HG02981 (cell line): ENCODE measurements around the gene PRSS12.
"Not testable (repeated sequence)": the region's sequence is repeated elsewhere in the genome, so short reads cannot be mapped to it uniquely, and the experiment has no call there.

Source experiments
- ATAC-seq: cut with Tn5 transposase; IDR thresholded peaks from one replicate; pipeline ENCODE4 v1.9.1; 2021; ENCODE audit warnings: mild to moderate bottlenecking, moderate library complexity; ENCODE audit not compliant: unreplicated experiment

PRSS12 gene, protein sequence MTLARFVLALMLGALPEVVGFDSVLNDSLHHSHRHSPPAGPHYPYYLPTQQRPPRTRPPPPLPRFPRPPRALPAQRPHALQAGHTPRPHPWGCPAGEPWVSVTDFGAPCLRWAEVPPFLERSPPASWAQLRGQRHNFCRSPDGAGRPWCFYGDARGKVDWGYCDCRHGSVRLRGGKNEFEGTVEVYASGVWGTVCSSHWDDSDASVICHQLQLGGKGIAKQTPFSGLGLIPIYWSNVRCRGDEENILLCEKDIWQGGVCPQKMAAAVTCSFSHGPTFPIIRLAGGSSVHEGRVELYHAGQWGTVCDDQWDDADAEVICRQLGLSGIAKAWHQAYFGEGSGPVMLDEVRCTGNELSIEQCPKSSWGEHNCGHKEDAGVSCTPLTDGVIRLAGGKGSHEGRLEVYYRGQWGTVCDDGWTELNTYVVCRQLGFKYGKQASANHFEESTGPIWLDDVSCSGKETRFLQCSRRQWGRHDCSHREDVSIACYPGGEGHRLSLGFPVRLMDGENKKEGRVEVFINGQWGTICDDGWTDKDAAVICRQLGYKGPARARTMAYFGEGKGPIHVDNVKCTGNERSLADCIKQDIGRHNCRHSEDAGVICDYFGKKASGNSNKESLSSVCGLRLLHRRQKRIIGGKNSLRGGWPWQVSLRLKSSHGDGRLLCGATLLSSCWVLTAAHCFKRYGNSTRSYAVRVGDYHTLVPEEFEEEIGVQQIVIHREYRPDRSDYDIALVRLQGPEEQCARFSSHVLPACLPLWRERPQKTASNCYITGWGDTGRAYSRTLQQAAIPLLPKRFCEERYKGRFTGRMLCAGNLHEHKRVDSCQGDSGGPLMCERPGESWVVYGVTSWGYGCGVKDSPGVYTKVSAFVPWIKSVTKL

DNA sequence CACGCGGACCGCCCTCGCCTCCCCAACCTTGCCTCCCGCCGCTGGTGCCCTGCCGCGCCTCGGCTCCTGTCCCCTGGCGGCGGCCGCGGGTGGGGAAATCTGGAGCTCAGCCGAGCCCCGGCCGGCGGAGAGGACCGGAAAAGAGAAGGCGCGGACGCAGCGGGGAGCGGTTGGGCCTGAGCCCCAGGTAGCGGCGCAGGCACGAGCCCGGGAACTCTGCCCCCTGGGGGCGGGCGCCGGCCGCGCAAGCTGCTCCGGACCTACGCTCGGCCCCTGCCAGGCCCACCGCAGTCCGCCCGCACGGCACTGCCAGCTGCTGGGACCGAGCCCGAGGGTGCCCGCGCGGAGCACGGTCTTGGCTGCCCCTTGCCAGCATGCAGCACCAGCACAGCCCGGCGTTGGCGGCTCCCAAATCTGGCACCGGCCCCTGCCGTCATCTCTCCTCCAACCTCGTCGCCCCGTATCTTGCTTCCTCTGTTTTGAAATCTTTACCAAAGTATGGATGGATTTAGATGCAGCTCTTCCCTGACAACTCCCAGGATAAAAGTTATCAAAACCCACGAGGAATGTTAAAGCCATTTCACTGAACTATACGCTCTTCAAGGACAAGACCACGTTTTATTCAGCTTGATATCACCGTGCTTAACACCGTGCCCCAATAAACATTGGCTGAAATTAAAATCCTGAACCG, at the start of gene PRSS12:
TSS of gene PRSS12 (minus strand) at position 161 of the 691 bp plus-strand sequence. CDS start 283 bp downstream, outside the sequence.
- ATAC-seq = peak; percentile 98

DNA sequence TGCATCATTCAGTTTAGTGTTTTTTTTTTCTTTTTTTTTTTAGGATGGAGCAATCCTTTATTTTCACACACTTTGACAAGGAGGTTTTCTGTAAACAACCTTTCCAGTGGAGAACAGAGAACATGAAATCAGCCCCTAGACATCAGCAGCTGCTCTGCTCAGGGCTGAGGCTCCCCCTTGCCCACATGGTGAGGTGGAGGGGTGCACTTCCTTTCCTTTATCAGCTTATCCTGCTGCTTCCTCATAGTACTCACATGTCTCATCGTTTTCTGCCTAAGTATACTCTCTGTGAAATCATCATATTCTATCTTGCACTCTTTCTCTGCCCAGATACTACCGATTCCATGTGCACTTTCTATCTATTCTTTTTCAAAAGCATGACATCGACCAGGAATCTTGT, 47.6 kb upstream of the PRSS12 start:
- no peak for ATAC-seq

DNA sequence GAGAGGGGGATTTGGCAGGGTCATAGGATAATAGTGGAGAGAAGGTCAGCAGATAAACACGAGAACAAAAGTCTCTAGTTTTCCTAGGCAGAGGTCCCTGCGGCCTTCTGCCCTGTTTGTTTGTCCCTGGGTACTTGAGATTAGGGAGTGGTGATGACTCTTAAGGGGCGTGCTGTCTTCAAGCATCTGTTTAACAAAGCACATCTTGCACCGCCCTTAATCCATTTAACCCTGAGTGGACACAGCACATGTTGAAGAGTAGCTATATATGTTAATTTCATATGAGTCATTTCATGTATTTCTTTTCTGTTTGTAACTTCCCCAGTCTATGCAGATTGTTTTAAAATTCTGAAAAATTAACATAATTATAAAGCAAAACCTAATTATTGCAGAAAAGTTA, 47.1 kb upstream of the PRSS12 start:
- not testable (repeated sequence) for ATAC-seq

DNA sequence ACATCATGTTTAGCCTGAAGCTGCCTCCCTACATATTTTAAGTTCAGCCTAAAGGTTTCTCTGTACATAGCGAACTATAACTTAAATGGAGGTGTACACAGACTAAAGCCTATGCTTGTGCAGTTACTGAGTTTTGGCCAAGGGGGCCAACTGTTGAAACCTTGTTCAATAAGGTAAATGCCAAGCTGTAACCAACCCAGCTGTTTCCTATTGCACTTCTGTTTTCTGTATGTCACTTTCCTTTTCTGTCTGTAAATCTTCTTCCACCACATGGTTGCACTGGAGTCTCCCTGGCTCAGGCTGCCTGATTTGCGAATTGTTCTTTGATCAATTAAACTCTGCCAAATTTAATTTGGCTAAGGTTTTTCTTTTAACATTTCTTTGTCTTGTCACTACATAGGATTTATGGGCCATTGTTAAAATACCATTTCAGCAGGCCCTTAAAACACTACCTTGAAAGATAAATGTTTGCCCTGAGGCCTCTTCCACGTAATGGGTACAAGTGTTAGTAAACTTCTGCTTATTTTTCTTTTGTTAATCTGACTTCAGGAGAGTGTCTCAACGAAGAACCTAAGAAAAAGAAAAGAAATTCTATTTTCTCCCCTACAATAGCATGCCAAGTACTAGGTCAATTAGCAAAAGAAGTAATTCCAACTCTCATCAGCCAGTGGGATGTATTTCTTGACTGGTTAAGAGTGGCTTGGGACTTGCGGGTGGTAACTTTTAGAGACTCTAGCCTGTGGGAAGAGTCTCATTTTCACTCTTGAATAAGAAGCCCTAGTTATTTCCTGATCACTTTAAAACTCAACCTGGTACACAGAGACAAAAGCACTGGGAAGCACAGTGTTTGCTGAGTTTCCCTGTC, 45.7 kb upstream of the PRSS12 start:
- peak; percentile 89 for ATAC-seq

DNA sequence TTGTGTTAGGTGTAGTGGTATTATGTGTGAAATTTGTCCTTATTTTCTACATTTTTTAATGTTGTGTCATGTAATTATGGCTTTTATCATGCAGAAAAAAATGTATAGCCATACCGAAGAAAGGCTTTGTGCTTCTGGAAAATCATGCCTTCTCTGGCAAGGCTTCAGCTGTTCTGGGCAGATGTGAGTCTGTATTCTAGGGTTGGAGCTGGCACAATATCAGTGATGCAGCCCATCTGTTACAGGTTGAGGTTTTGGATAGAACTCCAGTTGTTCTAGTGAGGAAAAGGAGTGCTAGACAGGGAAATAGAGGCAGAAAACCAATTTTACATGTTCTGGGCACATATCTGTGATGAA, 44.8 kb upstream of the PRSS12 start:
- no peak for ATAC-seq

DNA sequence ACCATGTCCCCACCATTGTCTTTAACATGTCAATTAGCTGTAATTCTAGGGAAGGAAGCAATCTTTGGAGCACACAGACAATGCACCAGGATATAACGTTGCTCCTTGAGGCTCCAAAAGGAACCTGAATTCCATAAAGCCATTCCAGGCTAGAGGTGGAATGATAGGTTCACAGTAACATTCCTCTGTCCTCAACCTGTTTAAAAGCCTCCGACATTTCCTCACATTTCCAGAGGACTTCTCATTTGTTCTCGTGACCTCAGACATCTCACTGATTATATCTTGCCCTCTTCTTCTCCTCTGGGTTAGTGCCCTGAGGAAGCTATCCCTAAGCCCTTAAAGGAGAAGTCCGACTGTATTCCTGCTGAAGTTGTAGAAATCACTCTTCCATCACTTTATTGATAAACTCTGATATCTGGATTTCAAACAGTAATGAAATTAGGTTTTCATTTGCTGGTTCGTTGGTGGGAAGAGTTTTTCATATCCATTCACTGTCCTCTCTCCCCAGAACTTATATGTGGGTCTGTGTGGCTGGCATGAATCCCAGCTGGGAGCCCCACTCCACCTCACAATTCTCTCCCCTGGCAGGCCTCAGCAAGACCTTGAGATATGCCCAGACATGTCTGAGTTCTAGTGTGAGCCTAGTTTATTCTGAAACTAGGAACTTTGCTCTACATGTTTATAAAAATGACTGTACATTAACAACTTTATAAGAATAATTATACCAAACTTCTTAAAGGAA, 44.2 kb upstream of the PRSS12 start:
- ATAC-seq = no peak

DNA sequence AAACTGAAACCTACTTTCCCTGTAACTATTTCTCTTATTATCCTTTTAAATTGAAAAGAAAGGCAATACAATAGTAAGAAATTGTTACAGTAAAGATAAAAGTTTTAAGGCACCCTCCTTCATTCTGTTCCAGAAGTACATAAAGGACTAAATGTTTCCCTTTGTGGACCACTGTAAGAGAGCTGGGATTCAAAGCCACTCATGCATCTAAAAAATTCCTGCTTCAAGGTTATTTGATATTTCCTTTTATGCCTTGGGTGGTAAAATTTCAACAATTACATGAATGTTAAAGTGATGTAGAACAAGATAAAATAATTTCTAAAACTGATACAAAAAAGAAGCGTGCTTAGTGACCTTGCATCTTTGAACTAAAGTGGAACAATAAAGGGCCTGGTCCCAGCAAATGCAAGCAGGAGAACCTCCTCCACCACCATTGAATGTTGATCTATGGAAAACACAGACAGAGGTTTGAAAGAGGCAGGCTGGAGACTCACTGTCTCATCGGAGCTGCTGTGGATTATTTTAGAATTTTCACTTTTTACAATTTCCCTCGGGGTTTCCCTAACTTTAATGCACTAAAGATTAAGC, 42.3 kb upstream of the PRSS12 start:
- no peak for ATAC-seq

DNA sequence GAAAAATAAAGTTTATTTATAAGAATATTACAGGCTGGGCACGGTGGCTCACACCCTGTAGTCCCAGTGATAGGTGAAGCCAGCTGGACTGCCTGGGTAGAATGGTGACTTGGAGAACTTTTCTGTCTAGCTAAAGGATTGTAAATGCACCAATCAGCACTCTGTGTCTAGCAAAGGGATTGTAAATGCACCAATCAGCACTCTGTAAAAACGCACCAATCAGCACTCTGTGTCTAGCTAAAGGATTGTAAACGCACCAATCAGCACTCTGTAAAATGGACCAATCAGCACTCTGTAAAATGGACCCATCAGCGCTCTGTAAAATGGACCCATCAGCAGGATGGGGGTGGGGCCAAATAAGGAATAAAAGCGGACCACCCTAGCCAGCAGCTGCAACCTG, 39.7 kb upstream of the PRSS12 start:
- ATAC-seq = not testable (repeated sequence)

DNA sequence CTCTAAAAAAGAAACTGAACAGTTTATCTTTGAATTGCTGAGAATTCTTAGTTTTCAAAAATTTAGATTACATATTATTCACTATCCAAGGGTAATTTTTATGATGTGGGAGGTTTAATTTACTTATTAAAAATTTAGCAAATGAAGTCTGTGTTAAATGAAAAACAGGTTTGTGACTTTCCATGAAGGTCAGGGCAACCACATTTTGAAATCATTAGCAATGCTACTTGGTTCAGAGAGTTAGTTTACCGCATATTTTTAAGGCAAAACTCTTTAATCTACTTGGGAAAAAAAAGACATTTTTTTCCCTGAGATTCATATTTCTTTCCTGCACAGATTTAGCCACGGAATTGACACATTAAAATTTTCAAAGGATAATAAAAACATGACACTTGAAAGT, 37.3 kb upstream of the PRSS12 start:
- ATAC-seq = no peak

DNA sequence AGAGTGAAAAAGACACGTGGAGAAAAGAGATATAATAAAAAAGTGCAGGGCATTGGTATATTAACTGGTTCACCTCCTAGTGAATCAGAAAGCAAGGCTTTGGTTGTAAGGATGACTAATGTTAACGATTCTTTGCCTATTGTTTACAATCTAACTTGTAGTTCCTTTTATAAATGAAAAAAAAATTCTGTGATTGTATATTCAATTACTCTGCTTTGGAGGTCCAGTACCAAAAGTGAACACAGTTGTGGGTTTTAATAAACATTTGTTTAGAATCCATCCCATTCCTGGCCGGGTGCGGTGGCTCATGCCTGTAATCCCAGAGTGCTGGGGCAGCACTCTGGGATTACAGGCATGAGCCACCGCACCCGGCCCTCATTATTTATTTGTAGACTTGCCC, 36.9 kb upstream of the PRSS12 start:
- no peak for ATAC-seq

DNA sequence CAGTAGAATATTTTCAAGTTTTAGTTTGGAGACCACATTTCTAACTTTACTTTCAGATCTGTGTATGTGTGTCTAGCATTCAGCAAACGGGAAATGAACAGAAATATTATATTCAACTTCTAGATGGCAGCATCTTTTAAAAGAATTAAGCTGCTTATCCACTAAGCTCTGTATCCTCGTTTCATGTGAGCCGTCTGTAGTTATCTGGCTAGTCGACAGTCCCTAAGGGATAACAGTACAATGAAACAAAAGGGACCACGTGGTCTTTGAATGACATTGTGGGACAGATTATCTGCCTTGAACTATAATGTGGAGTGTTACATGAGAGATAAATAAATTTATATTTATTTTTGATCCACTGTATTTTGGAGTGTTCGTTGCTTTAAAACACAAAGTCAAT, 35.8 kb upstream of the PRSS12 start:
- ATAC-seq = no peak

DNA sequence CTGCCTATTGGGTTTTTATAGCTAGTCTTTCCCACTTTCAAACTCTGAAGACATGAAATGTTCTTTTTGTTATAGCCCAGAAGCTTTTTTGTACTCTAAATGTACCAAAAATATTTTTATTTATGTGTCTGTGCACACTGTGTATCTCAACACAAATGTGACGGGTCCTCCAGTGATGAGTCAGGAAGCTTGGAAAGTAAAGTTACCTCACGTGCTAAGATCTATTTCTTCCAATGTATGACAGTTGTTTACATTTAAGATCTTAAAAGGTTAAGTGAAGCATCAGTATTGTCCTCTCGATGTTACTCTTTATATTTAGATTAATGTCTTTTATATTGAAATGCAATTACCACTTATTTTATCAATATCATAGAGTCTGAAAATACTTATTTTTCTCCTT, 29.1 kb upstream of the PRSS12 start:
- no peak for ATAC-seq

DNA sequence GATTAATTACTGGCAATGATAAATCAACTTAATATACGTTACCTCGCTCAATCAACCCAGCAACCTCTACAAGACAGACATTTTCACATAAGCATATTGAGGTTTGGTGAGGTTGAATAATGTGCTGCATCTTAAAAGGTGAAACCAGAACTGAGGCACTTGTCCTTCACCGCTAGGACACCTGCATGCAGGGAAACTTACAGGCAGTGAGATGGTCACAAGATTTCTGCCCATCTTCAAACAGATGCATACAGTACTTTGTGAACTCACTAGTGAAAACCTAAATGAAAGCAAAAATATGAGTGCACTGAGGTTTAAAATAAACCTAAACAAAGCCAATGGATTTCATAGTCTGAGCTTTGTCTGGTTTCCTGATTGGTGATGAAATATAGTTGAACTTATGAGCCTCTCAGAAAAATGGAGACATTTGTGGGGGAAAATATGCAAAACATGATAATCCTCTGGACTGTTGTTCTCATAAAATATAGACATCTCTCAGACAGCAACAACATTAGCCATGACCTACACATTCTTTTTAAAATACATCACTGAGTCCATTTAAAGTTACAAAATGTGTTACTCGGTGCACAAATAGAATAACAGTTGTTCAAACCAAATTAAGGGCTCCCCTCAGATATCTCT, 20.9 kb upstream of the PRSS12 start:
- ATAC-seq = no peak

DNA sequence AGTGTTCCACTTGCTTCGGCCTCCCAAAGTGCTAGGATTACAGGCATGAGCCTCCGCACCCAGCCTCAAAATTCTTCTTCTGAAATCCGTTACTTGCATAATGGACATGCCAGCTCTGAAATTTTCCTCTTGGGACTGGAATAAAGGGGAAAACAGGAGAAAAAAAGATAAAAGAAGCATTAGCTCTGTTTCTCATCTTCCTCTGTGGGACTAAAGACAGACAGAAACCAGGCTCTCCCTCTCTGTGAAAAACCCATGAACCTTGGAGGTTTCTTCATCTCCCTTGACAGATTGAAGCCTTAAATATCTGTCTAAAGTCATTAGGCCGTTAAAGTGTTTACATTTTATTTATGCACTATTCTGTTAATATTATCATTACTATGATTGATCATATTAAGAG, 19.4 kb upstream of the PRSS12 start:
- no peak for ATAC-seq

DNA sequence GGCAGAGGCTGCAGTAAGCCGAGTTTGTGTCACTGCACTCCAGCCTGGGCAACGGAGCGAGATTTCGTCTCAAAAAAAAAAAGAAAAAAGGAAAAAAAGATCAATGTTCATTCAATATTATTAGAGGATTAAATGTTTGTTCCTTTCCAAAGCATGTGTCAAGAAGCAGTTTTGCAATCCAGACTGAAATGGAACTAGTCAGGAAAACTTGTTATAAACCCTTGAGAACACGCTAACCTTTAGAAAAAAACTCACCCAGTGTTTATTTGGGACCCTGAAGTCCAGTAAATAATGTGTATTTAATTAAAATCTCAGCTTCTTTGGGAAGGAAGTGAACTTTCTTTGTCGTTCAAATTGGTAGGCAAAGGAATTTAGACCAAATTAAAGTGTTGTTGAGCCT, 16.4 kb upstream of the PRSS12 start:
- ATAC-seq = no peak

DNA sequence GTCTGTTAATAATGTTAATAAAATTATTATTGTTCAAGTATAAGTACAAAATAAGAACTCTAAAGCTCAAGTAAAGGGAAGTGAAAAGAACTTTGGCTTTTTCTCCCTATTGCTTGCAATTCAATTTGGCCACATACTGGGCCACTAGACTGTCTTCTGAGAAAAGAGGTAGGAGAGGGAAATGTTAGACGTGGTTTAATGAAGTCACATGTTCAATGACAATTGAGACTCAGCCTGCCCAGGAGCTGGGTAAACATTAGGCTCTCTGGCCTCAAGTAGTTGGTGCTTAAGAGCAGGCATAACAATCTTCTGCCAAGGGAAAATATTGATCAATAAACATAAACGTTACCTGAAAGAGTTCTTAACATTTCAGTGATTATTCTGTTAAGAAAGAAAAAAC, 15.1 kb upstream of the PRSS12 start:
- ATAC-seq = no peak

DNA sequence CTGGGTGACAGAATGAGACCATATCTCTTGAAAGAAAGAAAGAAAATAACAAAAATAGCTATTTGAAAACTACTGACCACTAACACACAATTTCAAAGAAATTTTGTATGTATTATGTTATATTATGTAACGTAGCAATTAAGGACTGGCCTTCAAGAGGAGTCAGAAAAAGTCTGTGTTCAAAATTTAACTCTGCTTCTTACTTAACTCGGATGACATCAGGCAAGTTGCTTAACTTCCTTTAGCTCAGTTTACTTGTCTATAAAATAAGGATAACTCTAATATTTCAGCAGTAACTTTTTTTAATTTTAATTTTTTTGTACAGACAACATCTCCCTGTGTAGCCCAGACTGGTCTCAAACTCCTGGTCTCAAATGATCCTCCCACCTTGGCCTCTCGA, 14.6 kb upstream of the PRSS12 start:
- no peak for ATAC-seq

DNA sequence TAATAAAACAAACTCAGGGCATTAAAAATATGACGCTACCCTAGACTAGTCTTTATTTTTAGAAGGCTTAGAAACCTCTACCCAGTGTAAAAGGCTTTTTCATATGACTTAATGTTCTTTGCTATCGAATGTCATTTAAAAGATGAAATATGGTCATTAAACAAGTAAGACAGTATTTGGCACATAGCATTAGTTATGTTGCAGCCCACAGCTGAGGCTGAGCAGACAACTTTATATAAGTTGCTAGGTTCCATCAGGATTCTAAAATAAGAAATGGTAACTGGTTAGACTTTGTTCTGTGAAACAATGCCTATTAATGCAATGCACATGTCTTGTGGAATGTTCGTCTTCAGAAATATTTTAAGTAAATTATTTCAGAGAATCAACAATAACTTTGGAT, 10.4 kb upstream of the PRSS12 start:
- no peak for ATAC-seq

DNA sequence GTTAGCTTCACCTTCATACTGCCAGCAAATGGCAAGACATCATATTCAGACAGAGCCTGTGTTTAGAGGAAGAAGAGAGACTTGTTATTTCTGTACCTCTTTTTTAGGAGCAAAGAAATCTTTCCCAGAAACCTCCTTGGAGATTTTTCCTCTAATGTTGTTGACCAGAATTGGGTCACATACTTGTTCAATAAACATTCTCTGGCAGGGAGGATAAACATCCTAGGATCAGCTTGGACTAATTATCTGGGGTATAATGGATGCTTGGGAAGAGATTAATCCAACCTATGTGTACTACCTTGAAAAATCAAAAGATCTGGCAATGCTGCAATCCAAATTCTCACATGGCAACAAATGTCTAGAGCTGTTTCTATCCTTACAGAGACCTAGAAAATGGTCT, 8.4 kb upstream of the PRSS12 start:
- ATAC-seq = no peak
